GM23338 (cell line): ENCODE measurements around the gene JDP2. TPM values are rescaled to one million over a fixed set of nuclear protein-coding genes. Genes with fewer than 3 reads are reported as not detected.
"Not testable (repeated sequence)": the region's sequence is repeated elsewhere in the genome, so short reads cannot be mapped to it uniquely, and the experiment has no call there.

Source experiments
- ATAC-seq: fragments of 200-7000 bp; cut with Tn5 transposase; 3 replicates; pipeline ENCODE4 v1.9.1; 2020
- DNase-seq: peaks from one replicate; pipeline ENCODE4 v3.0.0-alpha.2; 2015; ENCODE audit warnings: low spot score
- H2AFZ ChIP-seq: fragments of 200-600 bp; sonication (generic); 2 replicates; pipeline ENCODE4 v1.8.0; 2016; ENCODE audit warnings: antibody characterized with exemption, mild to moderate bottlenecking, moderate library complexity
- H3F3A ChIP-seq: fragments of 200-600 bp; sonication (generic); replicated peaks from 2 replicates; pipeline ENCODE4 v1.8.0; 2017; ENCODE audit warnings: antibody characterized with exemption, mixed run types, low read depth
- H3K27ac ChIP-seq: fragments of 200-600 bp; sonication (generic); 2 replicates; pipeline ENCODE4 v1.6.1; 2016; ENCODE audit warnings: low read depth
- H3K27me3 ChIP-seq: fragments of 200-600 bp; sonication (generic); 2 replicates; pipeline ENCODE4 v1.8.0; 2016; ENCODE audit warnings: mild to moderate bottlenecking, mixed run types, moderate library complexity; ENCODE audit not compliant: insufficient read depth
- H3K36me3 ChIP-seq: fragments of 200-600 bp; sonication (generic); 2 replicates; pipeline ENCODE4 v1.8.0; 2016; ENCODE audit warnings: mild to moderate bottlenecking; ENCODE audit not compliant: insufficient read depth
- H3K4me1 ChIP-seq: fragments of 200-600 bp; sonication (generic); 2 replicates; pipeline ENCODE4 v1.8.0; 2016; ENCODE audit warnings: mild to moderate bottlenecking, moderate library complexity; ENCODE audit not compliant: insufficient read depth
- H3K4me2 ChIP-seq: fragments of 200-600 bp; sonication (generic); 2 replicates; pipeline ENCODE4 v1.7.1; 2017; ENCODE audit warnings: mixed run types
- H3K4me3 ChIP-seq: fragments of 200-600 bp; sonication (generic); 2 replicates; pipeline ENCODE4 v1.6.1; 2016; ENCODE audit warnings: mixed run types
- H3K79me2 ChIP-seq: fragments of 200-600 bp; sonication (generic); replicated peaks from 2 replicates; pipeline ENCODE4 v1.8.0; 2017; ENCODE audit warnings: mild to moderate bottlenecking; ENCODE audit not compliant: insufficient read depth
- H3K9me2 ChIP-seq: fragments of 200-600 bp; sonication (generic); 2 replicates; pipeline ENCODE4 v1.8.0; 2017; ENCODE audit not compliant: insufficient read depth
- H4K20me1 ChIP-seq: fragments of 200-600 bp; sonication (generic); replicated peaks from 2 replicates; pipeline ENCODE4 v1.8.0; 2017; ENCODE audit warnings: mild to moderate bottlenecking; ENCODE audit not compliant: insufficient read depth
- H3K27ac Mint-ChIP-seq: 2 replicates; pipeline ENCODE4 v1.8.0; 2020; ENCODE audit warnings: inconsistent platforms, mild to moderate bottlenecking, moderate library complexity, mixed read lengths
- H3K27me3 Mint-ChIP-seq: 3 replicates; pipeline ENCODE4 v1.8.0; 2022; ENCODE audit warnings: low read depth, mild to moderate bottlenecking, moderate library complexity, mixed read lengths, inconsistent platforms; ENCODE audit not compliant: insufficient read depth, poor library complexity
- H3K36me3 Mint-ChIP-seq: 3 replicates; pipeline ENCODE4 v1.8.0; 2021; ENCODE audit warnings: low read depth, mild to moderate bottlenecking, inconsistent platforms, moderate library complexity, mixed read lengths
- H3K4me1 Mint-ChIP-seq: 3 replicates; pipeline ENCODE4 v1.8.0; 2020; ENCODE audit warnings: mild to moderate bottlenecking, inconsistent platforms, mixed read lengths
- H3K4me3 Mint-ChIP-seq: 3 replicates; pipeline ENCODE4 v1.8.0; 2021; ENCODE audit warnings: moderate library complexity, mild to moderate bottlenecking, inconsistent platforms, mixed read lengths
- H3K9me3 Mint-ChIP-seq: 3 replicates; pipeline ENCODE4 v1.8.0; 2020; ENCODE audit warnings: moderate library complexity, mild to moderate bottlenecking, inconsistent platforms, mixed read lengths
- EZH2phosphoT487 ChIP-seq: fragments of 200-600 bp; sonication (generic); IDR thresholded peaks from one replicate; pipeline ENCODE4 v1.8.1; 2018; ENCODE audit warnings: antibody characterized with exemption; ENCODE audit not compliant: unreplicated experiment
- POLR2AphosphoS5 ChIP-seq: IDR thresholded peaks from 2 replicates; pipeline ENCODE4 v1.6.1; 2016; ENCODE audit warnings: antibody characterized with exemption, low read depth
- ZNF331 ChIP-seq: fragments of 250-450 bp; sonication (Bioruptor Pico); IDR thresholded peaks from 2 replicates; pipeline ENCODE4 v1.5.0; 2020; ENCODE audit warnings: low read depth, mild to moderate bottlenecking, moderate library complexity
- ZNF462 ChIP-seq: fragments of 250-450 bp; sonication (Bioruptor Pico); IDR thresholded peaks from 2 replicates; pipeline ENCODE4 v1.5.0; 2020; ENCODE audit warnings: mild to moderate bottlenecking, moderate library complexity
- polyA plus RNA-seq: library from polyadenylated mRNA; unstranded; fragments of >200 nt; fragmentation: Nextera tagmentation; extraction: Ambion mirVana; gene quantifications from 2 replicates; pipeline ENCODE4 v1.2.1, GENCODE V29; 2016
- total RNA-seq: library from RNA; depleted of rRNA; stranded (reverse); fragments of >200 nt; shearing (Covaris generic); gene quantifications from 2 replicates; pipeline ENCODE4 v1.2.3, GENCODE V29; 2014

The JDP2 gene
- total and polyA plus RNA-seq, 2 experiments from 2014 or later = 12.5 to 38.9 TPM

DNA sequence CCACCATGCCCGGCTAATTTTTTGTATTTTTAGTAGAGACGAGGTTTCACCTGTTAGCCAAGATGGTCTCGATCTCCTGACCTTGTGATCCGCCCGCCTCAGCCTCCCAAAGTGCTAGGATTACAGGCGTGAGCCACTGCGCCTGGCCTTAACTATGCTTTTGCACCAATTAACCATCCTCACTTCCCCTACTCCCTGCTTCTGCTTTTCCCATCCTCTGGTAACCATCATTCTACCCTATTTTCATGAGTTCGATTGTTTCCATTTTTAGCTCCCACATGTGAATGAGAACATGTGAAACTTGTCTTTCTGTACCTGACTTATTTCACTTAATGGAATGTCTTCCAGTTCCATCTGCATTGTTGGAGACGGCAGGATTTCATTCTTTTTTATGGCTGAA, 44.6 kb upstream of the JDP2 start:
- not testable (repeated sequence) for H3K27ac ChIP-seq, H3K4me3 Mint-ChIP-seq, H3K27ac Mint-ChIP-seq, H3K9me3 Mint-ChIP-seq, DNase-seq, H3K4me1 ChIP-seq, H3K27me3 Mint-ChIP-seq, H3K27me3 ChIP-seq, H2AFZ ChIP-seq, H3F3A ChIP-seq, H3K4me2 ChIP-seq, H3K9me2 ChIP-seq, ATAC-seq, H3K79me2 ChIP-seq, H3K4me3 ChIP-seq, H3K36me3 Mint-ChIP-seq, H3K36me3 ChIP-seq, H4K20me1 ChIP-seq
- H3K4me1 Mint-ChIP-seq = peaks cover 13% of the 10 kb centered on the region

- H3K27me3 Mint-ChIP-seq = no peaks in the 10 kb centered on the region
- H3K27me3 ChIP-seq = no peaks in the 10 kb centered on the region
- H2AFZ ChIP-seq = no peak overlapping the region
- H3K4me1 Mint-ChIP-seq = peaks cover 13% of the 10 kb centered on the region
- H3K36me3 ChIP-seq = no peaks in the 10 kb centered on the region
- no peak overlapping the region for H3K4me3 Mint-ChIP-seq
- H3F3A ChIP-seq = no peaks in the 10 kb centered on the region
- H3K4me1 ChIP-seq = peaks cover 7% of the 10 kb centered on the region; the same call in 1 of the 2 replicates
- ATAC-seq (no peak), DNase-seq (no peak)
- H3K4me3 ChIP-seq = no peak overlapping the region
- no peak overlapping the region for H3K27ac ChIP-seq
- no peak overlapping the region for H3K27ac Mint-ChIP-seq
- TF ChIP-seq POLR2AphosphoS5 (no peak), ZNF462 (CRISPR knock-in tag) (no peak), ZNF331 (CRISPR knock-in tag) (no peak), EZH2phosphoT487 (no peak)
- no peaks in the 10 kb centered on the region for H3K79me2 ChIP-seq
- H3K9me3 Mint-ChIP-seq = no peaks in the 10 kb centered on the region
- no peaks in the 10 kb centered on the region; the same call in 1 of the 2 replicates for H3K9me2 ChIP-seq
- H3K36me3 Mint-ChIP-seq = no peaks in the 10 kb centered on the region
- H3K4me2 ChIP-seq = no peak overlapping the region
- H4K20me1 ChIP-seq = no peaks in the 10 kb centered on the region
These were observed 44.1 kb upstream of the JDP2 start for GRCh38 chr14:75383721-75384120.
